ENCODE measurements around the gene SYTL3. TPM values are rescaled to one million over a fixed set of nuclear protein-coding genes. Genes with fewer than 3 reads are reported as not detected.
A peak's percentile ranks its signal among the peaks of the same experiment; 100 is the strongest.

Gene SYTL3
- total RNA-seq, 1 experiment from 2014 or later: 7.7 TPM

DNA sequence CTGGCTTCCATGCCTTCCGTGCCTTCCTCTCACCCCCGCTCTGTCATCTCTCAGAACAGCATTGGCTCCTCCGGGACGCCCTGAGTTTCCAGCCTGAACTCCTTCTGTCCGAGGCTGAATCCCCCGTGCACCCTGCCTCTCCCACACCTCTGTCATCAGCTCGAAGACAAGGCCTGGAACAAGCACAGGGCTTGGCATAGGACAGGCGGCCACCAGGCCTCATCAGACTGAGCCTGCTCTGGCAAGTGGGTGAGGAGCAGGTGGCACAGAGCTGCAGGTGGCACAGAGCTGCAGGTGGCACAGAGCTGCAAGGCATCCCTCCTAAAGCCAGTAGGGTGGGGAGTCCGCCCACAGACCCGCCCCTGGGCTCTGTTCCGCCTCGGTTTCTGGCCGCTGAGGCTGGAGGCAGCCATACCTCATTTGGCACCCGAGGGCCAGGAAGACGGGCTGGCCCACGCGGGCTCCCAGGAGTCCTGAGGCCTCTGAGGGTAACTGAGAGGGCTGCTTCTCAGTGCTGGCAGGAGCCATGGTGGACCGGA is 109.2 kb downstream of the SYTL3 start:
- no peak for DNase-seq (ENCODE audit: low read depth)

DNA sequence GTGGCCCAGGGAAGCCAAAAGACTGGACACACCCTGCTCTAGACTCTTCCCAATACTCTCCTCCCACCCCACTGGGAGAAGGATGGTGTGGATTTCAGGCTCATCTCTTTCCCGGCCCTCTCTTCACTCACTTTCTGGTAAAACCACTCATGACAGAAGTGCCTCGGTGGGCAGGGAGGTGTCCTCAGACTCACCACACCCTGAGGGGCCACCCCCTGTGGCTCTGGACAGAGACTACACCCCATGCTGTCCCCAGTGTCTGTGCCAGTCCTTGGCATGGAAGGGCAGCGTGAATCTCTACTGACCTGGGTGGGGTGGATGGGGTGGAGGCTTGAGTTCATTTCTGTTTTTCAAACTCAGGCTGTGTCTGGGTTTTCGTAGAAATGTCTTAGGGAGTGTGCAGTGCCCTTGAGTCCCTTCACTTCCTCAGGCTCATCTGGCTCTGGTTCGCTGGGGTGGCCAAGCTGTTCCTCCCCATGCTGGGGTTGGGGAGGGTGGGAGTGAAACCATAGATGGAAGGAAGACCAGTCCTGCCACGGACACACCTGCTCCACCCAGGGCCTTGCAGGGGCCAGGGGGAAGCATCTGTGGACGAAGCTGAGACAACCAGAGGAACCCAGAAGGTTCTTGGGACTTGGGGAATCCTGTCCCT is 110.2 kb downstream of the SYTL3 start:
- DNase-seq (ENCODE audit: low read depth): no peak

DNA sequence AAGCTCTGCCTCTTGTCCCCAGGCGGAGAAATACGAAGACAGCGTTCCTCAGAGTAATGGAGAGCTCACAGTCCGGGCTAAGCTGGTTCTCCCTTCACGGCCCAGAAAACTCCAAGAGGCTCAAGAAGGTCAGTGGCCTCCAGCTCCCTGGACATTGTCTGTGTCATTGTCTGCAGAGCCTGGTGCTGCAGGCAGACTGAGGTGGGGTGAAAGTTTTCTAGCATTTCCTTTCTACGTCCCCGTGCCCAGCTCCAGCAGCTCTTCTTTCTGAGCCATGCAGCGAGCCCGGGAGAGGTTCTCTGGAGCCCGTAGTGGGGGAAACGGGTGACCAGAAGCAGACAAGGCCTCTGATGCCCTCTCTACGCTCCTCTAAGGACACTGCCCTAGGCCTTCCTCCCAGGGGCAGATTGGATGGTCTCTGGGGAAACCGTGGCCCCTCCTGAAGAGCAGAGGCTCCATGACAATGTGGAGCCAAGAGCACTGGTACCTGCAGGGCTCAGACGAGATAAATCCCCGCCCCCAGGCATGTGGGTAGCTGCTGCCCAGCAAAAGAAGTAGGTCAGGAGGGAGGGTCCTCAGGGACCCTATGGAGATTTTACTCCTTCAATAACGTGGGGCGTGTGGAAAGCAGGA is 110.9 kb downstream of the SYTL3 start:
- no peak for DNase-seq (ENCODE audit: low read depth)

DNA sequence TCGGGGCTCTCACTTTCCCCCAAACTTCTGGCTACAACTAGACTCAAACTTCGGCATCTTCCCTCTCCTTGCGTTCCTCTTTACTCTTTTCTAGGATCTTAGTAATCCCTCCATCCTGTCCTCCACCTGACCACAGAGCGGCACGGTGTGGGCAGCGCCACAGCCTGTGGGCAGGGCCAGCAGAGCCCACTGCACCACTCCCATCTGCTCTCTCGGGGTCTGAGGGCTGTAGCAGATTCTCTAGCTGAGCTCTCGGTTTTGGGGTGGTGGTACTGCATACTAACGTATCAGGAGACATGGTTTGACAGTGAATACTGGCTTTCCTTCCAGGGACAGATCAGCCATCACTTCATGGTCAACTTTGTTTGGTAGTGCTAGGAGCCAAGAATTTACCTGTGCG is 111.9 kb downstream of the SYTL3 start:
- DNase-seq (ENCODE audit: low read depth): no peak

DNA sequence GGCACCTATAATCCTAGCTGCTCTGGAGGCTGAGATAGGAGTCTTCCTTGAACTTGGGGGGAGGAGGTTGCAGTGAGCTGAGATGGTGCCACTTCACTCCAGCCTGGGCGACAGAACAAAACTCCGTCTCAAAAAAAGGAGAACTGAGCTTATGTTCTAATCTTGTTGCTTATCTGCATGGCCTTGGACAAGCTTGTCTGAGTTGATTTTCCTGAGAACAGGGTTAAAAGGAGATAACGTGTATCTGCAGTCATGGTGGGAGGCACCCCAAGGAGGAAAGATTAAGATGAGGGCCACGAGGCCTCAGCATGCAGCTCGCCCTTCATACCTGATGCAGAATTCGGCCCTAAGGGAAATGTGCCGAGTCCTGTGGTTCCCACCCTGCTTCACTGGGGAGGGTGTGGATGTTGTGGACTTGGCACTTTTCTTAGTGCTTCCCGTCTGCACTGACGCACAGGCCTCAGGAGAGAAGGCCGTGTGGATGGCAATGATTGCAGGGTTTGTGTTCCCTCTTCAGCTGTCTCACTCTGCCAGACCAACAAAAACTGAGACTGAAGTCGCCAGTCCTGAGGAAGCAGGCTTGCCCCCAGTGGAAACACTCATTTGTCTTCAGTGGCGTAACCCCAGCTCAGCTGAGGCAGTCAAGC is 113.1 kb downstream of the SYTL3 start:
- DNase-seq (ENCODE audit: low read depth): no peak

DNA sequence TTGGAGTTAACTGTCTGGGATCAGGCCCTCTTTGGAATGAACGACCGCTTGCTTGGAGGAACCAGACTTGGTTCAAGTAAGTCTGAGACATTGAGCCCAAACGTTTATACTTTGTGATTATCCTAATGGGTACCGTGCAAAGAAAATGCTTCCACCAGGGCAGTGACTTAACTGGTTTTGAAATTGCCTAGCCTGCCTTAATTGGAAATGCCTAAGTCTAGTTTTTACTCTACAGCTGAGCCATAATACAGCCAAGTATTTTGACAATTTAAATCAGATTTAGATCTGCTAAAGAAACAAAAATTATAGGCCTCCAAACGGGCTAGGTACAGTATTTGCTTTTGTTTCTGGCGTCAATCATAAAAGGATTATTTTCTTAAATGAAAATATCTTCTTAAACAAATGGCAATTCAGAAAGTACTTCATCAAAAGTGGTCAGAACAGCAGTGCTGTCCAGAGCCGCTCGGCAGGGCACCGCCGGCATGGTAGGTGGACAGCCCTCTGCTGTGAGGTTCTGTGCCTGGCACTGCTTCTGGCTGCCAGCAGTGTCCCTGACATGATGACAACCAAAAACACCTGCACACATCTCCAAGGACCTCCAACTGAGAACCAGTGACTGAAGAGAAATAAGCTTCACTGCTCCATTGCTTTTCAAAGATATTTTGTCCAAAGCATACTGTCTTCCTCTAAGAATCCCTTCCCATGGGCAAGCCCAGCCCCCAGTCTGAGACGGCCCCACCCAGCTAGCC is 113.8 kb downstream of the SYTL3 start:
- DNase-seq (ENCODE audit: low read depth): no peak

DNA sequence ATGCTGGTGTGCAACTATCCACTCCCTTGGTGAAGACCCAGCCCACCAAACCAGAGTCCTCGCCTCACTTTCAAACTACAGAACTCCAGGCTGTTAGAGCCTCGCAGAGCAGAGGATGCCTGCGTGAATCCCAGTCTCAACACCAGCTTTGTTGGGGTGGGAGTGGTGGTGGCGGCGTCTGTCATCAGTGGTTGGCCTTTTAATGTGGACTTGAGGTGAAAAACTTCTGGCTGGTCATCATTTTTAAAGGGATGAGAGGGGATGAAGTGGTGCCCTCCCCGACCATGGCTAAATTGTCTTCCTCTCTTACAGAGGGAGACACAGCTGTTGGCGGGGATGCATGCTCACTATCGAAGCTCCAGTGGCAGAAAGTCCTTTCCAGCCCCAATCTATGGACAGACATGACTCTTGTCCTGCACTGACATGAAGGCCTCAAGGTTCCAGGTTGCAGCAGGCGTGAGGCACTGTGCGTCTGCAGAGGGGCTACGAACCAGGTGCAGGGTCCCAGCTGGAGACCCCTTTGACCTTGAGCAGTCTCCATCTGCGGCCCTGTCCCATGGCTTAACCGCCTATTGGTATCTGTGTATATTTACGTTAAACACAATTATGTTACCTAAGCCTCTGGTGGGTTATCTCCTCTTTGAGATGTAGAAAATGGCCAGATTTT is 114.5 kb downstream of the SYTL3 start:
- DNase-seq (ENCODE audit: low read depth): no peak

DNA sequence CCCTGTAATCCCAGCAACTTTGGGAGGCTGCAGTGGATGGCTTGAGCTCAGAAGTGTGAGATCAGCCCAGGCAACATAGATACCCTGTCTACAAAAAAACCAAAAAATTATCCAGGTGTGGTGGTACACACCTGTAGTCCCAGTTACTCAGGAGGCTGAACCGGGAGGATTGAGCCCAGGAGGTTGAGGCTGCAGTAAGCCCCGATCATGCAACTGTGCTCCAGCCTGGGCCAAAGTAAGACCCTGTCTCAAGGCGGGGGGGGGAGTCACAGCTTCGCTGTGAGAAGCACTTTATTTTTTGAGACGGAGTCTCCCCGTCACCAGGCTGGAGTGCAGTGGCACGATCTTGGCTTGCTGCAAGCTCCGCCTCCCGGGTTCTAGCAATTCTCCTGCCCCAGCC is 115.1 kb downstream of the SYTL3 start:
- no peak for DNase-seq (ENCODE audit: low read depth)

DNA sequence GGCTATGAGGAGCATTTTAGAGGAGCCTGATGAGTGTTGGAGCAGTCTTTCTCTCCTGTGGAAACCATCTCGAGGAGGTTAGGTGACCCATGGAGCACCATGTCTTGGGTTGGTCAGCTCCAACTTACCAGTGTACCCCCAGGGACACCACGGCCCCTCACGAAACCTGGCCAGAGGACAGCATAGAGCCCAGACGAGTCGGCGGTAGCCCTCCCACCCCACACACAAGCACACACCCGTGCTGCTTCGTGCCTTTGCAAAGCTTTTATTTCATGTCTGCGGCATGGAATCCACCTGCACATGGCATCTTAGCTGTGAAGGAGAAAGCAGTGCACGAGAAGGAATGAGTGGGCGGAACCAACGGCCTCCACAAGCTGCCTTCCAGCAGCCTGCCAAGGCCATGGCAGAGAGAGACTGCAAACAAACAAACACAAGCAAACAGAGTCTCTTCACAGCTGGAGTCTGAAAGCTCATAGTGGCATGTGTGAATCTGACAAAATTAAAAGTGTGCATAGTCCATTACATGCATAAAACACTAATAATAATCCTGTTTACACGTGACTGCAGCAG is 115.7 kb downstream of the SYTL3 start:
- DNase-seq (ENCODE audit: low read depth): no peak

DNA sequence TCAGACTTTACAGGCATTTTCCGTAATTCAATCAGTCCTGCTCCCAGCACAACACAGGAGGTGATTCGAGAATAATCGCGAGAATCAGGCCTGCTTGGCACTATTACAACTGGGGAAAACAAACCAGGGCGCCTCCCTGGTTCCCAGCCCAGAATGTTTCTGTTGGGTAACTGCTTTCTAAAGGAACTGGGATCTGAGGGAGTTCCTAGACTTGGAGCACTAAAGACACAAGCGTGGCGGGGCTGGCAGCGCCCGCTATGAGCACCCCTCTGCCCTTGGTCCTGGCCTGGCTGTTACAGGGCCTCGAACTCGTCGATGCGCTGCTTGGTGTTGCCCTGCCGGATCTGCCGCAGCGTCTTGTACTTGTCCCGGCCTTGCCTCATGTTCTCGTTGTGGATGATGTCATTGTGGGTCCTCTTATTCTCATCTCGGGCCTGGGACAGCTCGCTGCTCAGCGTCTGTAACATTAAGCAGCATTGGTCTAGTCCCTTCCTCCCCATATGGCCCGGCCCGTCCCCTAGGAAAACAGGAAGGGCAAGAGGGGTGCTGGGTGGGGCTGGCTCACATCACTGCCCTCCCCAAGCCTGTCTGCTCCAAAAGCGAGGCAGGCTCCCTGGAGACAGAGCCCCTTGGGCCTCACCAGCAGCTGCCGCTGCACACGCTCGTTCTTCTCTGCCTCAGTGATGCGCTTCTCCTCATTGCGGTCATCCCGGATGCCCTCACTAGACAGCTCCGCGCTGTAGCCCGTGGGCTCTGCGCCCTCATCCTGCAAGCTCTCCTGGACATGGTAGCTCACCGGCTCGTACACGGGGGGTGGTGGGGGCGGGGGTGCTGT is 117.0 kb downstream of the SYTL3 start:
- DNase-seq (ENCODE audit: low read depth): peak; percentile 40

DNA sequence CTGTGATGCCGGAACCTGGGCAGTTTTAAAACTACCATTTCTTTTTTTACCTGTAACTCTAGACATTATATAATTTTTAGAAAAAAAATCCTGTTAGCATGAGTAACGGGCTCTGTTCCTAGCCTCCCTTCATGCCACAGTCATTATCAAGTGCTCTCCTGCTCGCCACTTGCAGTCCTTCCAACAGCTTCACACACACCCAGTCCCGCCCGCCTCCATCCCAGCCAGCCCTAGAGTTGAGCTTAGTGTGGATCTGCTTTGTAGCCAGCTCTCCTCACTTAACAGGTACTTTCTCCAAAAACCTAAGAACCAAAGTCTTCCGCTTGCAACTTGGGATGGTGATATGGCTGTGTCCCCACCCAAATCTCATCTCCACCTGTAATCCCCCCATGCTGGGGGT is 117.9 kb downstream of the SYTL3 start:
- DNase-seq (ENCODE audit: low read depth): no peak

DNA sequence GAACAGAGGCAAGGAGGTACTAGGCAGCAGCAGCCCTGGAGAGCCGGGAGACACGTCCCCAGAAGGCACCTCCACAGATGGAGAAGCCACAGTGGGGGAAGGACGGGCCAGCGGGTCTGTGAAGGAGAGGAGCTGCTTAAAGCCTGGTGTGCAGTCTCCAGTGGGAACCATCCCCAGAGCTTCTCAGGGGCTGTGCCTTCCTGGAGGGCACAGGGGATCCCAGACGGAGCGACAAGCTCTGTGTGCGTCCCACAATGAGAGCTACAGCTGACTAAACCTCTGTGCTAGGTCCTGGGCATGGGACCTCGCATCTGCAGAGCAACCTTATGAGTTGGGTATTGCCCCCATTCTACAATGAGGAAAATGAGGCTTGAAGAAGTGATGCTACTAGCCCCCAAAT is 118.6 kb downstream of the SYTL3 start:
- DNase-seq (ENCODE audit: low read depth): no peak

DNA sequence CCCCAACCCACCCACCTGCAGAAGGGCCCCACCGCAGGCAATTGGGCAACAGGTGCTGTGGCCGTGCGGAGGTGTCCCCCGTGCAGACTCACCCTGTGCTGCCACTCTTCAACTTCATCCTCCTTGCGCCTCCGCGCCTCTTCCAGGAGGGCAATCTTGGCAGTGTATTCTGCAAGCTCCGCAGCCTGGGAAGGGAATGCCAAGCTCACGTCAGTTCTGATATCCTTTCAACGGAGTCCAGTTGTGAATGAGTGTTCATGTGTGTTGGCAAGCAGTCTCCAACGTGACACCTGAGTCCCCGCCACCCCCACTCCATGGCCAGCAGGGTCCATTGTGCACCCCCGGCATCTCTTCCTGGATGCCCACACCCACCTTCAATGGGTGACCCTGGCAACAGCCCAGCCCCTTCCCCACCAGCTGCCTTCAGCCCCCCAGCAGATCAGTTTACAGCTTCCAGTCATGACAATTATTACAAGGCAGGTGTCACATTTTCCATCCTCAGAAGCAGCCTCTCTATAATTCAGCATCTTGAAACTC is 119.4 kb downstream of the SYTL3 start:
- DNase-seq (ENCODE audit: low read depth): no peak

DNA sequence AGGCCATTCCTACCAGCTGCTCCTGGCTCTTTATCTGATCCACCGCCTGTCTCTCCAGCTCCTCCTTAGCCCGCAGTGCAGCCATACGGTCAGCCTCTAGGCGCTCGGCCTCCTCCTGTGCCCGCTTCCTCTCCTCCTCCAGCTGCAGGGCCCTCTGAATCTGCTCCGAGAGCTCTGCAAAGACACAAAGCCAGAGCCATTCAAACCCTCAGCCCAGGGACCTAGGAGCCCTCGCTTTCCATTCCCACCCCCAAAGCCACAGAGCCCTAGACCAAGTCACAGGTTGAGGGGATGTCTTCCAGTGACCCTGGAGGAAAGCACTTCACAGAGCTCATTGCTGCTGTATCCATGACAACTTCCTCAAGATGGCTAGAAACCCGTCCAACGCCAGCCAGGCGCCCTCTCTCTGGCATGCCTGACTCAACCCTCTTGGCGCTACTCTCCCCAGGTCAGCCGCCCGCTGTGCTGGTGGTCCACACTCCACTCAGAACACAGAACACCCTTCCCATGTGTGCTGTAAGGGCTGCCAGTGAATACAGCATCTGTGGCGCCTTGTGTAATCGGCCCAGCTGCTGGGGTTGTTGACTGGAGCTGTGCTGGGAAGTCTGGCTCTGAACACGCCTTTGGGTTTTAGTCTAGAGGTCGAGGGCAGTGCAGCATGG is 120.0 kb downstream of the SYTL3 start:
- DNase-seq (ENCODE audit: low read depth): no peak

DNA sequence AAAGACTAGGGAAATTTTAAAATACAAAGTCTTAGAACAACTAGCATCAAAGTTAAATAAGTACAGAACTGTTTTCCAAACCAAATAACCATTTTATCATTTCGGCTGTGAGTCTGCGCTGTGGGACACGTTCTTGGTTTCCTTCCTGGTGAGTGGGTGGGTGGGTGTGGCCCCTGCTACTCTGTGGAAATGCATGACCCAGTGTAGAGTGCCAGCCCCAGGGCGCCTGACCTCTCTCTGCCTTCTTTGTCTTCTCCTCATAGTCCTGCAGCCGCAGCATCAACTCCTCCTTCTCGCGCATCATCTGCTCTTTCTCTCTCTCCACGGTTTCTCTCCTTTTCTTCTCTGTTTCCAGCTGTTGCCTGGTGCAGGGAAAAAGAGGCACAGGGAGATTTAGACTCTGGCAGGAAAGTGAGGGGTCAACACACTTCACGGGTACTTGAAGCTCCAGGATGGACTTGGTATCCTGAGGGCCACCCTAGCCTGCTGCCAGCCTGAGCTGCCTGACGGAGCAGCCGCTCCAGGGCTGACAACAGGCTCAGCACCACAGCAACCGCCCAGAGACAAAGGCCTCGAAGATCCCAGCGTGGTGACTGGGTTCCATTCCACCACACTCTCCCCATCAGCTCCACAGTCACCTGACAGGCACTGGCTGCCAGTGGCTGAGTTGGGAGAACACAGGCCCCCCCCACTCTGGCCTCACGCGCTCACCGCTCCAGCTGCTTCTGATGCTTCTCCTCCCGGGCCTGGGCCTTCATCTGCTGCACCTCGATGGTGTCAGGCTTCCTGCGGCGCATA is 120.9 kb downstream of the SYTL3 start:
- DNase-seq (ENCODE audit: low read depth): no peak

DNA sequence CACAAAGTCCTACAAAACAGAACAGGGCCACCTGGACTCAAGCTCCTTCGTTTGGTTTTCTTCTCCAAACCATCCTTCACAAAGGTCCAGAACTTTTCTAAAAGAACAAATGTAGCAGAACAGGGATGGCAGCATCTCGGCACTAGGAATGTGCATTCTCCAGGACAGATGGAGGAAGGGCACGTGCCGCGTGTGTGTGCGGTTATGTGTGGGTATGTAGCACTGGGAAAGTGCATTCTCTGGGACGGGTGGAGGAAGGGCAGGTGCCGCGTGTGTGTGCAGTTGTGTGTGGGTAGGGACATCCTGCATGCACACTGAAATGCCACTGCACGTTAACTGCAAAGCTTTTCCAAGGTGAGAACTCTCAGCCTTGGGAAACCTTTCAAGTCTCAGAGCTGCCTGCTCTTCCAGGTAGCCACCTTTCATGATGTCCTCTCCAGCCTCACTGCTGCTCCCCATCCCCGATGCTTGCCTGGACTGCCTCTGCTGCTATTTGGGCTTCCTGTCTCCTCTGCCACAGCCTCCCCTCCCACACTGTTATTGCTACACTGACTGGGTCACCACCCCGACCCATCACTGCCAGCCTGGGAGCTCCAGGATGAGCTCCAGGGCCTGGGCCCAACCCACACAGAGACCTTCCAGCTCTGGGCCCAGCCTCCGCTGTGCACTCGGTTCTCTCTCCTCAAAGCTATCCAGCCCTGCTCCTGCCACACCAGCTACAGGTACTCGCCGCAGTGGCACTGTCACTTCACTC is 121.7 kb downstream of the SYTL3 start:
- no peak for DNase-seq (ENCODE audit: low read depth)

DNA sequence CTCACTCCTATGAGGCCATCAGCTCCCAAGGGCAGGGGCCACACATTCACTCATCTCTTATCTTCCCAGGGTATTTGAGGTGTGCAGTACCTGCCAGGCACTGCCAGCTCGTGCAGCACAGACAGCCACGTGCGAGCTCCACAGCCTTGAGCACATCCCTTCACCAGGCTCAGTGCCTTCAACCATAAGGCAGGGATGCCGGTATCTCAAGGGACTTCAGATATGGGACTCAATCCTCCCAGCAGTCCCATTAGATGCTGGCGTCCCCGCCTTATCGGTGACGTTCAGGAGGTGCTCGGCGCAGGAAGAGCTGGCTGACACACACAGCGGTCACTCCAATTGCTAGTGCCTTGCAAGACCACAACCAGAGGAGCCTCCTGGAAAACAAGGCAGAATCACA is 122.3 kb downstream of the SYTL3 start:
- no peak for DNase-seq (ENCODE audit: low read depth)

DNA sequence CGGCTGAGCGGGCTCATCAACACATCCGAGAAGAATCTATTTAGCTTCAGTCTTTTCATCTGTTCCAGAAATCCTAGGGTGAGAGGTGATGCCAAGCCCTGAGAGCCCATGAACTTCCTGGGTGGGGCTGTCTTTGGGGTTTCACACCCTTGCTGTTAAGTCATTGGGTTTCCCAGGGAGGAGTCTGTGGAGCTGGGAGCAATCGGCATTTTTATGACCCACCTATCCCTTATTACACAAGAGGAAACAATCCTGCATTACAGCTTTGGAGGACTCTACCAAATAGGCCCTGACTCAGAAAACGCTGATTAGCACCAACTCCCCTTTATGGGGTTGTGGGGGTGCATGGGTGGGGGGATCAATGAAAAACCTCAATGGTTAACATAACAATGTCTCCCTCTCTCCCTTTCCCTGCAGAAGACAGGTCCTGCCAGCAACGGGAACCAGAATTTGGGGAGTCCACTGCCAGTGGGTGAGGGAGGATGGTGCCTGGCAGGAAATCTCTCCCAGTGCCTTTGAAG is 123.1 kb downstream of the SYTL3 start:
- DNase-seq (ENCODE audit: low read depth): no peak

All from M059J (cell line).